Spinal cord (tissue), 10 donors: ENCODE results near the gene PRR19. TPM values are rescaled to one million over a fixed set of nuclear protein-coding genes. Genes with fewer than 3 reads are reported as not detected.

Experiments used
- DNase-seq, 6 donors: peaks; one replicate each; pipeline versions ENCODE4 v3.0.0 to v3.0.0-alpha.2; 2013 to 2015; ENCODE audit warnings: low spot score in 6 of 6, low read depth in 4 of 6
- H3K27ac ChIP-seq: one replicate; pipeline ENCODE4 v1.5.1; 2013; ENCODE audit warnings: low read depth, low read length, control low read depth
- H3K27me3 ChIP-seq: one replicate; pipeline ENCODE4 v1.6.1; 2013; ENCODE audit warnings: low read length; ENCODE audit not compliant: control insufficient read depth, insufficient read depth
- H3K36me3 ChIP-seq: one replicate; pipeline ENCODE4 v1.6.1; 2013; ENCODE audit warnings: low read length; ENCODE audit not compliant: control insufficient read depth, insufficient read depth
- H3K4me1 ChIP-seq: one replicate; pipeline ENCODE4 v1.6.1; 2013; ENCODE audit warnings: low read length; ENCODE audit not compliant: control insufficient read depth, insufficient read depth
- H3K4me3 ChIP-seq: one replicate; pipeline ENCODE4 v1.5.1; 2013; ENCODE audit warnings: low read depth, low read length, control low read depth
- H3K9me3 ChIP-seq: one replicate; pipeline ENCODE4 v1.6.1; 2013; ENCODE audit warnings: low read length; ENCODE audit not compliant: control insufficient read depth, insufficient read depth
- whole genome bisulfite sequencing: methylation state at CpG from one replicate; pipeline ENCODE4 v1.1.5; 2013; ENCODE audit warnings: missing lambda C conversion rate; ENCODE audit not compliant: insufficient coverage; 5-methylcytosine and 5-hydroxymethylcytosine counted together
- polyA plus RNA-seq, 2 donors: library from polyadenylated mRNA; unstranded; fragments of 120-200 nt; gene quantifications; one replicate each; pipeline ENCODE4 v1.2.1, GENCODE V29; 2013; ENCODE audit not compliant: insufficient read length in 2 of 2
- total RNA-seq, 2 donors: library from RNA; depleted of rRNA in 1 of 2; stranded (reverse); fragments of 120-200 nt in 1 of 2; fragments of >200 nt in 1 of 2; gene quantifications; one replicate each; pipeline versions ENCODE4 v1.2.3 to v1.2.4, GENCODE V29; 2013 to 2014
- donor health status: healthy.

Gene PRR19
- total and polyA plus RNA-seq, 4 donors, result 0.30 to 6.9 (median 4.0) TPM

DNA sequence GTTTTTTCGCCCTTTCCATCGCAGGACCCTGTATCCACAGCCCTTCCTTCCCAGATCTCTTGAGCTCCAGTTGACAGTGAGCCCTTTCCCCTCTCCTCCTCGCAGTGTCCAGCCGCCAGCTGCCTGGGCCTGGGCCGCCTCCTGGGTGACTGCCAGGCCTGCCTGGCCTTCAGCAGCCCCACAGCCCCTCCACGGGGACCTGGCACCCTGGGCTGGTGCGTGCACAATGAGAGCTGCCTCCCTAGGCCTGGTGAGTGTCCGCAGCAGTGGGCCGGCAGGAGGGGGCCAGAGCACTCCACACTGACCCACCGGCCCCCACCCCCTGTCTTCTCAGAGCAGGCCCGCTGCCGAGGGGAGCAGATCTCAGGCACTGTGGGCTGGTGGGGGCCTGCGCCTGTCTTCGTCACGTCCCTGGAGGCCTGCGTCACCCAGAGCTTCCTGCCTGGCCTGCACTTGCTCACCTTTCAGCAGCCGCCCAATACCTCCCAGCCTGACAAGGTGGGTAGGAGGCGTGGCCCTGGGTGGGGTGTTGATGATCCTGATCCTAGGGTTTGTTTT lies 42.5 kb downstream of the PRR19 start:
- Histone ChIP-seq H3K27ac (no peak overlapping the region), H3K9me3 (no peaks in the 10 kb centered on the region), H3K4me3 (no peak overlapping the region), H3K36me3 (peaks cover 85% of the 10 kb centered on the region), H3K4me1 (peaks cover 4% of the 10 kb centered on the region), H3K27me3 (no peaks in the 10 kb centered on the region)
- DNase-seq, result no peak
- 75% methylated on average over 14 of the region's 18 CpGs for WGBS

DNA sequence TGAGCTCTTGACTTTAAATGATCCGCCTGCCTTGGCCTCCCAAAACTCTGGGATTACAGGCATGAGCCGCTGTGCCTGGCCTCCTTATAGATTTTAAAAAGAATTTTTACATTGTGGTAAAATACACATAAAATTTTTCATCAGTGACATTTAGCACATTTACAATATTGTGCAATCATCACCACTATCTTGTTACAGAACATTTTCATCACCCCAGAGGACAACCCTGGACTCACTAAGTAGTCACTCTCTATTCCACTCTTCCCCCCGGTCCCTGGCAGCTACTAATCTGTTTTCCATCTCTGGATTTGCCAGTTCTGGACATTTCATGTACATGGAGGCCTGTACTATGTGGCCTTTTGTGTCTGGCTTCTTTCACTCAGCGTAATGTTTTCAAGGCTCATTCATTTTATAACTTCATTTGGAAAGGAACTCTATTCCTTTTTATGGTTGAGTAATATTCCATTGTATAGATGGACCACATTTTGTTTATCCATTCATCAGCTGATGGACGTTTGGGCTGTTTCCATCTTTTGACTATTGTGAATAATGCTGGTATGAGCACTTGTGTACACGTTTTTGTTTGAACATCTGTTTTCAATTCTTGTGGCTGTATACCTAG lies 43.4 kb downstream of the PRR19 start:
- WGBS, result 100% methylated on average over 1 of the region's 6 CpGs
- DNase-seq, result no peak
- H3K36me3 ChIP-seq, result peaks cover 88% of the 10 kb centered on the region

GRCh38 chr19:42348211-42348610 lies 46.3 kb downstream of the PRR19 start:
- Histone ChIP-seq H3K9me3 (no peaks in the 10 kb centered on the region), H3K36me3 (peaks cover 84% of the 10 kb centered on the region), H3K27ac (no peak overlapping the region), H3K4me3 (no peak overlapping the region), H3K27me3 (no peaks in the 10 kb centered on the region), H3K4me1 (peaks cover 37% of the 10 kb centered on the region)
- no peak for DNase-seq
- WGBS, result 96% methylated on average over 14 of the region's 14 CpGs

More for the DNA sequence above, 43.4 kb downstream of the PRR19 start:
- no peak overlapping the region for H3K27ac ChIP-seq
- H3K4me3 ChIP-seq, result no peak overlapping the region
- H3K9me3 ChIP-seq, result no peaks in the 10 kb centered on the region
- H3K4me1 ChIP-seq, result peaks cover 8% of the 10 kb centered on the region
- H3K27me3 ChIP-seq, result no peaks in the 10 kb centered on the region

DNA sequence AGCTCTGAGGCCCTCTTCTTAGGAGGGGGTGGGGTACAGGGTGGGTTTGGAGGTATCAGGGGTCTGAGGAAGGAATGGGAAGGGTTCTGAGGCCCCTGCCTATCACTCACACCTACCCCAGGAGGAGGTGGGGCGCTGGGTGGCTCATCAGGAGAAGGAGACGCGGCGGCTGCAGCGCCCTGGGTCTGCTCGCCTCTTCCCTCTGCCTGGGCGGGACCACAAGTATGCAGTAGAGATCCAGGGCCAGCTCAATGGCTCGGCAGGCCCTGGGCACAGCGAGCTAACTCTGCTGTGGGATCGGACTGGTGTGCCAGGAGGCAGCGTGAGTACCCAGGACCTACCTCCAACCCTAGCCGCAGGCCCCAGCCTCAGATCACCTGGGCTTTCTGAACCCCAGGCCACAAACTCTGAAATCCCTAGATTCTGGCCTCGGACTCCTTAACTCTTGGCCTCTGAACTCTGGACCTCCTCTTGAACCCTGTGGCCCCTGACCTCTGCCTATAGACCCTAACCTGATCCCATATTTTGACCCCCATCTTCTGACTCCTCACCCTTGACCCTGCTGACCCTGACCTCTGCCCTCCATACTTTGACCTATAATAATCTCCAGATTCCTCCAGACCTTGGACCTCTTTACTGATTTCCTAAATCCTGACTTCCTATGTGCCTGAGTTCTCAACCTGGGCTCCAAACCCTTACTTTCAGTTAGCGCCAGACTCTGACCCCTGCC lies 47.6 kb downstream of the PRR19 start:
- no peak for DNase-seq
- Histone ChIP-seq H3K9me3 (no peaks in the 10 kb centered on the region), H3K27me3 (no peaks in the 10 kb centered on the region), H3K4me3 (no peak overlapping the region), H3K36me3 (peaks cover 84% of the 10 kb centered on the region), H3K27ac (no peak overlapping the region), H3K4me1 (peaks cover 44% of the 10 kb centered on the region)
- WGBS, result 94% methylated on average over 14 of the region's 14 CpGs

- Histone ChIP-seq H3K27me3 (no peaks in the 10 kb centered on the region), H3K27ac (peak overlapping the region; percentile 15), H3K36me3 (peaks cover 86% of the 10 kb centered on the region), H3K4me3 (no peak overlapping the region), H3K9me3 (no peaks in the 10 kb centered on the region), H3K4me1 (peaks cover 44% of the 10 kb centered on the region)
- 100% methylated on average over 1 of the region's 3 CpGs for WGBS
- no peak for DNase-seq
Observed at GRCh38 chr19:42350417-42350816, 48.5 kb downstream of the PRR19 start.

GRCh38 chr19:42351079-42351735 lies 49.3 kb downstream of the PRR19 start:
- peak overlapping the region; percentile 86 for H3K27ac ChIP-seq
- H3K27me3 ChIP-seq, result no peaks in the 10 kb centered on the region
- no peak for DNase-seq
- no peak overlapping the region for H3K4me3 ChIP-seq
- peaks cover 44% of the 10 kb centered on the region for H3K4me1 ChIP-seq
- no peaks in the 10 kb centered on the region for H3K9me3 ChIP-seq
- WGBS, result 83% methylated on average over 18 of the region's 21 CpGs
- peaks cover 90% of the 10 kb centered on the region for H3K36me3 ChIP-seq

DNA sequence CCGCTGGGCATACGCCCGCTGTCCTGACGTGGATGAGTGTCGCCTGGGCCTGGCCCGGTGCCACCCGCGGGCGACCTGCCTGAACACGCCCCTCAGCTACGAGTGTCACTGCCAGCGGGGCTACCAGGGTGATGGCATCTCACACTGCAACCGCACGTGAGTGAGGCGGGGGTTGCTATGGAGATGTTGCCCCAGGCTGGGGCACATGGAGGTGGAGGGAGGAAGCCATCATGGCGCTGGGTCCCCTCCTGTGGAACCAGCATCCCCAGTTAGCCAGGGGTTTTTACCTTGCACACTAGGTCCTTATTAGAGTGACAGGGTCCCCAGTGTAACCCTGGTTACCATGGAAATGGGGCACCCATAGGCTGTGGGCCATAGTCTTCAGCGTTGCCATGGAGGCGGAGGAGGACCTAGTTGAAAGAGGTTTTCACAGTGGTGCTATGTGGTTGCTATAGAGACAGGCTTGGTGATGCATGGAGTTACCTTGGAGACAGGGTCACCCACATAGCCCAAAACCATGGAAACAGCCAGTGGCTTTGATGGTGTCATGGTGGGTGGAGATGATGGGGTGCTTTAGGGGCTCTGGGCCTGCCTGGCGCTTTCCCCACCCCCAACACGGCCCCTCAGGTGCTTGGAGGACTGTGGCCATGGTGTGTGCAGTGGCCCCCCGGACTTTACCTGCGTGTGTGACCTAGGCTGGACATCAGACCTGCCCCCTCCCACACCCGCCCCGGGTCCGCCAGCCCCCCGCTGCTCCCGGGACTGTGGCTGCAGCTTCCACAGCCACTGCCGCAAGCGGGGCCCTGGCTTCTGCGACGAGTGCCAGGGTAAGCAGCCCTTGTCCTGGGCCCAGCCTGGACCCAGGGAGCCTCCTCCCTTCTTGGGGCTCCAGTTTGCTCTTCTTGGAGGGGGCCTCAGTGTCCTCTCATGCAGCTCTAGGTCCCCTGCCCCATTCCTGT lies 50.6 kb downstream of the PRR19 start:
- no peaks in the 10 kb centered on the region for H3K9me3 ChIP-seq
- peaks cover 94% of the 10 kb centered on the region for H3K36me3 ChIP-seq
- DNase-seq, result peak; percentile 80 to 99 (median 94)
- H3K27ac ChIP-seq, result peak overlapping the region; percentile 86
- H3K4me3 ChIP-seq, result no peak overlapping the region
- H3K27me3 ChIP-seq, result no peaks in the 10 kb centered on the region
- peaks cover 44% of the 10 kb centered on the region for H3K4me1 ChIP-seq
- WGBS, result 15% methylated on average over 30 of the region's 31 CpGs

DNA sequence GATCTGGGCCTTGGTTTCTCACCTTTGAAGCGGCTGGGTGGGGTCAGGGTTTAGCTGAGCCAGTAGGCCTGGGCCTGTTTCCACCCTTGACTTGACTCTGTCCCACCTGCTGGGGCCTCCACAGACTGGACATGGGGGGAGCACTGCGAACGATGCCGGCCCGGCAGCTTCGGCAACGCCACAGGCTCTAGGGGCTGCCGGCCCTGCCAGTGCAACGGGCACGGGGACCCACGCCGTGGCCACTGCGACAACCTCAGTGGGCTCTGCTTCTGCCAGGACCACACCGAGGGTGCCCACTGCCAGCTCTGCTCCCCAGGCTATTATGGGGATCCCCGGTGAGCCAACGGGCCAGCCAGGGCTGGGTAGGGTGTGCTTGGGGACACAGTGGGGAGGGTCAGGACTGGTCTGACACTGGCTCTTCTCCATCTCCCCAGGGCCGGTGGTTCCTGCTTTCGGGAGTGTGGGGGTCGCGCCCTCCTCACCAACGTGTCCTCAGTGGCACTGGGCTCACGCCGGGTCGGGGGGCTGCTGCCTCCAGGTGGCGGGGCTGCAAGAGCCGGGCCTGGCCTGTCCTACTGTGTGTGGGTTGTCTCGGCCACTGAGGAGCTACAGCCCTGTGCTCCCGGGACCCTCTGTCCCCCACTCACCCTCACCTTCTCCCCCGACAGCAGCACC lies 51.5 kb downstream of the PRR19 start:
- H3K36me3 ChIP-seq, result peaks cover 94% of the 10 kb centered on the region

More for the DNA sequence above, 51.5 kb downstream of the PRR19 start:
- Histone ChIP-seq H3K27ac (peak overlapping the region; percentile 86), H3K27me3 (no peaks in the 10 kb centered on the region), H3K4me1 (peaks cover 44% of the 10 kb centered on the region), H3K4me3 (no peak overlapping the region), H3K9me3 (no peaks in the 10 kb centered on the region)
- WGBS, result 76% methylated on average over 22 of the region's 29 CpGs
- DNase-seq, result no peak
